ENCODE results near the gene STX8.
"Not testable (repeated sequence)": the region's sequence is repeated elsewhere in the genome, so short reads cannot be mapped to it uniquely, and the experiment has no call there.

Gene STX8

GRCh38 chr17:9509236-9509816 is 66.3 kb downstream of the STX8 start:
- no peak for DNase-seq (ENCODE audit: low read depth)

GRCh38 chr17:9499041-9499440 is 76.6 kb downstream of the STX8 start:
- DNase-seq (ENCODE audit: low read depth), result no peak

GRCh38 chr17:9498490-9498889 is 77.1 kb downstream of the STX8 start:
- DNase-seq (ENCODE audit: low read depth), result no peak

GRCh38 chr17:9488556-9488955 is 87.1 kb downstream of the STX8 start:
- no peak for DNase-seq (ENCODE audit: low read depth)

- DNase-seq (ENCODE audit: low read depth), result no peak
Measured at GRCh38 chr17:9487406-9487805, 88.2 kb downstream of the STX8 start.

GRCh38 chr17:9484789-9485188 is 90.8 kb downstream of the STX8 start:
- no peak for DNase-seq (ENCODE audit: low read depth)

- DNase-seq (ENCODE audit: low read depth), result no peak
Measured at GRCh38 chr17:9479964-9480363, 95.7 kb downstream of the STX8 start.

- DNase-seq (ENCODE audit: low read depth), result no peak
Measured at GRCh38 chr17:9478889-9479288, 96.7 kb downstream of the STX8 start.

GRCh38 chr17:9475101-9475658 is 100.4 kb downstream of the STX8 start:
- DNase-seq (ENCODE audit: low read depth), result no peak

- no peak for DNase-seq (ENCODE audit: low read depth)
Measured at GRCh38 chr17:9473711-9474110, 101.9 kb downstream of the STX8 start.

- DNase-seq (ENCODE audit: low read depth), result no peak
Measured at GRCh38 chr17:9472541-9472940, 103.1 kb downstream of the STX8 start.

- no peak for DNase-seq (ENCODE audit: low read depth)
Measured at GRCh38 chr17:9472094-9472493, 103.5 kb downstream of the STX8 start.

GRCh38 chr17:9470171-9470570 is 105.4 kb downstream of the STX8 start:
- DNase-seq (ENCODE audit: low read depth), result no peak

GRCh38 chr17:9468937-9469336 is 106.7 kb downstream of the STX8 start:
- no peak for DNase-seq (ENCODE audit: low read depth)

- DNase-seq (ENCODE audit: low read depth), result no peak
Measured at GRCh38 chr17:9468532-9468931, 107.1 kb downstream of the STX8 start.

GRCh38 chr17:9467518-9467917 is 108.1 kb downstream of the STX8 start:
- no peak for DNase-seq (ENCODE audit: low read depth)

- DNase-seq (ENCODE audit: low read depth), result no peak
Measured at GRCh38 chr17:9465210-9465921, 110.3 kb downstream of the STX8 start.

GRCh38 chr17:9457005-9457404 is 118.6 kb downstream of the STX8 start:
- DNase-seq (ENCODE audit: low read depth), result no peak

- DNase-seq (ENCODE audit: low read depth), result no peak
Measured at GRCh38 chr17:9456330-9456729, 119.3 kb downstream of the STX8 start.

GRCh38 chr17:9451934-9452333 is 123.7 kb downstream of the STX8 start:
- DNase-seq (ENCODE audit: low read depth), result no peak

- DNase-seq (ENCODE audit: low read depth), result not testable (repeated sequence)
Measured at GRCh38 chr17:9447298-9447697, 128.3 kb downstream of the STX8 start.

- no peak for DNase-seq (ENCODE audit: low read depth)
Measured at GRCh38 chr17:9446528-9446927, 129.1 kb downstream of the STX8 start.

- DNase-seq (ENCODE audit: low read depth), result no peak
Measured at GRCh38 chr17:9445424-9445823, 130.2 kb downstream of the STX8 start.

- DNase-seq (ENCODE audit: low read depth), result no peak
Measured at GRCh38 chr17:9444687-9445086, 130.9 kb downstream of the STX8 start.
